GM13976 (cell line): ENCODE results near the gene HEG1.
A peak's percentile ranks its signal among the peaks of the same experiment; 100 is the strongest.

Experiments
- DNase-seq: peaks from one replicate; pipeline ENCODE4 v3.0.0; 2012; ENCODE audit warnings: low spot score
- in situ Hi-C: fragments of 300-500 bp; cut with MboI; formaldehyde crosslinking; loops from one replicate; pipeline ENCODE4 v1.12.0; 2022; ENCODE audit warnings: low sequenced_read_pairs, mixed read lengths, inconsistent platforms; ENCODE audit not compliant: unreplicated experiment
- TF ChIP-seq, protein P1 (sequence below): IDR thresholded peaks from 2 replicates; pipeline ENCODE4 v1.5.1; 2012; ENCODE audit warnings: borderline replicate concordance, mild to moderate bottlenecking; ENCODE audit not compliant: insufficient read depth; ENCODE audit errors: extremely low read depth, missing control alignments, control extremely low read depth

The HEG1 gene

DNA sequence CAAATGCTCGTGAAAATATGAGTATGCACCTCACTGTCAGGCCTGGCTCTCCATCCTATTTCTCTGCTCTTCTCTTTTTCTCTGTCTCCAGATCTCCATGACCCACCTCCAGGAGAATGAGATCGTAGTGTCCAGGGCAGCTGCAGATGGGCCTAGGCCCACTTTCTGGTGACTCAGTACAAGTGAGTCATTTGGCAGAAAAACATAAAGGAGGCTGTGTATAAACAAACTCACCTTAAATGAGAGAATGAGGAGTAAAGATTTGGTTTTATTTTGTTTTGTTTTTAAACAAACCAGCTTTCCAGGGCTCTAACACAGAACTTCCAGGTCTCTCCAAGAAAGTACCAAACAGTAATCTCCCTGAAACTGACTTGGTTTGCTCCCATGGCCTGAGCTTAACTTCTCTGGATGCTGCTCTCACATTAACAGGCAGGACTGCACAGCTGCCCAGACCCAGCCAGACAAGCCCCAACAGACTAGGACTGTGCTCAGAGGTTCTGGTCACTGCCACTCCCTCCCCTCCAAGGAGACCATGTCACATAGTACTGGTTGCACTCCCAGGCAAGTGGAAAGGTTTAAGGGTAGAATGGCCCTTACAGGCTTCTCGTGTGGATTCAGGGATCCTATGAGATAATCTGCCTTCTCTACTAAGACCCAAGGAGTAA, 1.5 kb upstream of the HEG1 start:
- no peak for DNase-seq
- TF ChIP-seq, protein P1, sequence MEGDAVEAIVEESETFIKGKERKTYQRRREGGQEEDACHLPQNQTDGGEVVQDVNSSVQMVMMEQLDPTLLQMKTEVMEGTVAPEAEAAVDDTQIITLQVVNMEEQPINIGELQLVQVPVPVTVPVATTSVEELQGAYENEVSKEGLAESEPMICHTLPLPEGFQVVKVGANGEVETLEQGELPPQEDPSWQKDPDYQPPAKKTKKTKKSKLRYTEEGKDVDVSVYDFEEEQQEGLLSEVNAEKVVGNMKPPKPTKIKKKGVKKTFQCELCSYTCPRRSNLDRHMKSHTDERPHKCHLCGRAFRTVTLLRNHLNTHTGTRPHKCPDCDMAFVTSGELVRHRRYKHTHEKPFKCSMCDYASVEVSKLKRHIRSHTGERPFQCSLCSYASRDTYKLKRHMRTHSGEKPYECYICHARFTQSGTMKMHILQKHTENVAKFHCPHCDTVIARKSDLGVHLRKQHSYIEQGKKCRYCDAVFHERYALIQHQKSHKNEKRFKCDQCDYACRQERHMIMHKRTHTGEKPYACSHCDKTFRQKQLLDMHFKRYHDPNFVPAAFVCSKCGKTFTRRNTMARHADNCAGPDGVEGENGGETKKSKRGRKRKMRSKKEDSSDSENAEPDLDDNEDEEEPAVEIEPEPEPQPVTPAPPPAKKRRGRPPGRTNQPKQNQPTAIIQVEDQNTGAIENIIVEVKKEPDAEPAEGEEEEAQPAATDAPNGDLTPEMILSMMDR, result no peak
- in situ Hi-C loops, result no loop called here

DNA sequence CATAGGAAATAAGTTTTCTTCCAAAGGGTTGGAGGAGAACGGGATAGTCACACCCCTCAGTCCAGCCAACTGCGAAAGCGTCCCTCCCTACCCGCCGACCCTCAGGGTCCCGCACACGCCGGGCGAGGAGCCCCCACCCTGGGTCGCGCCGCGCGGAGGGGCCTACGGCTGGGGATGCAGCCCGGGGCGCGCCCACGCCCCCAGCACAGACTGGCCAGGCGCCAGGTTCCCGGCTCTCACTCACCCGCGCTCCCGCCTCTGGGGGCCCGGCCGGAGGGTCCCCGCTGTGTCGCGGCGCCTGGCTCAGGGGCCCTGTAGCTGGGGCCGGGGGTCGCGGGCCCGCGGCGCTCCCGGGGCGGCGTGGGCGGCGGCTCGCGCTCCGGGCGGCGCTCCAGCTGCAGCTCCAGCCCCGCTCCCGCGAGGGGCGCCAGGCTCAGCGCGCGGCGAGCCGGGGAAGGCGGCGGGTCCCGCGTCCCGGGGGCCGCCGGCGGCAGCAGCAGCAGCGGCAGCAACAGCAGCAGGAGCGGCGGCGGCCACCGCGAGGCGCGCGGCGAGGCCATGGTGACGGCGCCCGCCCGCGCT, 375 bp downstream of the HEG1 start:
- peak; percentile 69 for DNase-seq
- TF ChIP-seq, protein P1, result peak; percentile 19

DNA sequence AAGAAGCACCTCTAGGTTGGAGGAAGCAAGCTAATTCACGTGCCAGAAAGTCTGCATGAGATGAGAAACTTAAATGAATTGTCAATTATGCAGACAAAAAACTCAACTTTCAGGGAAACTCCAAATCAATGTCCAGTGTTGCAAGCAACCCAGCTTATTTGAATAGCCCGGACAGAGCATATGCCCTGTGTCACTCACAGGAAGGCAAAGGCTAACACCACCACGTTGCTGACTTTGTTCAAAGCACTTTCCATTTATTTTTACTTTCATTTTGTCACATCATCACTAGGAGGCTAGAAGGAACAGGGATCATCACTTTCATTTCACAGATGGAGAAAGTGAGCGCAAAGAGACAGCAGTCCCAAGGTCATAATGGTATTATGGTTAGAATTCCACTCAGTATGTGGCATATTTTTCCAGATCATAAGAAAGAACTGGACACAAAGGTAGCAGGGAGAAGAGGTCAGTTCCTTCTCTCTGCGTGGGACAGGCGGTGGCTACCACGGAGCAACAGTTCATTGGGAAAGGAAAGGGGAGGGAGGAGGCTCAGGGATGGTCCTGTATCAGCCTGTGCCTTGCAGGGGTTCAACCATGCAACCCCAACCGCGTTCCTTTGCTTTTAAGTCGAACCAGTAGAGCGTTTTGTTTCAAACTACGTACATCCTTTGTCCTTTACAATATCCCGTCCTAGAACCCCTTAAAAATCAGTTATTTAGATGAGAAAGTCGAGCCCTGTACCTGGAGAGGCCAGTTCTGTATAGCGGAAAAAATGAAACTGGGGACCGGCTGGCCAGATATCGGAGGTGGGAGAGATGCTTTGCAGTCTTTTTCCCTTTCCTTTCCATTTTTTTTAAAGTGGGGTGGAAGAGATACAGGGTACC, 1.1 kb downstream of the HEG1 start:
- peak; percentile 71 for DNase-seq
- TF ChIP-seq, protein P1, result no peak
- in situ Hi-C loops, result no loop called here

More for the DNA sequence above, 375 bp downstream of the HEG1 start:
- in situ Hi-C loops, result no loop called here

DNA sequence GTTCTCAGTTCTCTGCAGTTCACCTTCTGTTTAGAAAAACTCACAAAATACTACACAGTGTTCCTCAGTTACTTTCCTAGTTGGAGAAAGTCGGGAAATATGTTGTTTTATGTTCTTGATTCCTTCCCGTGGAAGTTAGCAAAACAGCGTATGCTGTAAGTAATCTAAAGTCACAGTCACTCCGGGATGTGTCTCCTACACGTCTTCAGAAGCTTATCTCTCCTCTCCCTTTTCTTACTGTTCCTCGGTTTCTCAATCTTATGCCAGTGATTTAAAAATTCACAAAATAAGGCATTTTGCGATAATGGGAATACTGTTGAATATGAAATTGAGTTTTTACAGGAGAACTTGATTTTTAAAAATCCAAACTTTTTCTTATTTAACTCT, 1.7 kb downstream of the HEG1 start:
- no peak for DNase-seq
- TF ChIP-seq, protein P1, result no peak
- in situ Hi-C loops, result no loop called here

DNA sequence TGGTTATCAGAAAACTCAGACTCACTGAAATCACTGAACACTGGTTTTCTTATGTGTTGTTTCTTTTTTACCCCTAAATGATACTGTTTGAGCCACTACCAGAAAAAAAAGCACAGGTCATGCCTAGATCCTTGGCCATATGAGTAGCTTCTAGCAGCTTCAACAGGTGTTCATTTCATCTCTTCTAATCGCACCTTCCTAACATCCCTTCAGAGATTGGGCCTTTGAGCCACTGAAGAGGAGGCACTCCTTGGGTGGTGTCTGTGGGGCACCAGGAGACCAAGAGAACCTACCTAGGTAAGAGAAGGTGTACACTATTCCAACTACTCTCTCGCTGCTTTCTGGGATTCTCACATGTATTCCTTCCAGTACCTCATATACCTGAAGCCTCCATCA, 2.5 kb downstream of the HEG1 start:
- no peak for DNase-seq
- TF ChIP-seq, protein P1, result no peak
- in situ Hi-C loops, result no loop called here

DNA sequence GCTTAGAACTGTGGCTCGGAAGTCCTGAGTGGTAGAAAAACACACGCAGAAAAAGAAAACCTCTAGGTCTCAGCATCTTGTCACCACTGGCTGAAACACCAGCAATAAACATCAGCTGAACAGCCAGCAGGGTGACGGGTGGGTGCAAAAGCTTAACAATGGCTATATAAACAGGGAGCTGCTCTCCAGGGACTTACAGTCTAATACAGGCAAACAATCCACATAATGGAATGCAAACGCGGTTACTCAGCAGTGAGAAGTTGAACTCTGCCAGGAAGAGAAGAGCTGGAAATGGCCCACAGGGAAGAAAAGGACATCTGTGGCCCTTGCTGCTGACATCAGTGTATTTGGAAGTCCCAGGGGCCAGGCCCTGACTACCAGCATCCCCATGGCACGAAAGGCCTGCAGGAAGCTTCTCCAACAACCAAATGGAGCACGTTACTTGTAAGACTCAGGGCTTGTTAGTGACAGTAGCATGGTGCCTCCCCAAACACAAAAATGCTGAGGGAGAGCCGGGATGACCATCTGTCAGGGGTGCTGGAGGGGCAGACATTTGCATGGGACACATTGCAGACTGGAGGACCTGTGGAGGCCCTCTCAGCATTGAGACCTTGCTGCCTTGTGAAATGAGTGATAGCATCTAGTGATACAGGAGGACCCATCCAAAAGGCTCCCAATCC, 3.0 kb downstream of the HEG1 start:
- TF ChIP-seq, protein P1, result no peak
- in situ Hi-C loops, result no loop called here
- no peak for DNase-seq
